HepG2 (cell line): ENCODE data around the gene MAN2A2. TPM values are rescaled to one million over a fixed set of nuclear protein-coding genes. Genes with fewer than 3 reads are reported as not detected.

Source experiments
- FOXJ3 ChIP-seq: sonication (generic); formaldehyde crosslinking; IDR thresholded peaks from 2 replicates; pipeline ENCODE4 v1.4.0; 2020; ENCODE audit warnings: missing genetic modification reagents, mild to moderate bottlenecking, borderline replicate concordance
- KAT2B ChIP-seq: fragments of 150-350 bp; IDR thresholded peaks from 2 replicates; pipeline ENCODE4 v1.6.1; 2014; ENCODE audit warnings: low read depth, low read length, borderline replicate concordance
- MLXIP ChIP-seq: sonication (generic); formaldehyde crosslinking; IDR thresholded peaks from 2 replicates; pipeline ENCODE4 v1.9.0; 2021; ENCODE audit warnings: missing genetic modification reagents, borderline replicate concordance
- NRL ChIP-seq: sonication (generic); formaldehyde crosslinking; IDR thresholded peaks from 2 replicates; pipeline ENCODE4 v1.5.0; 2020; ENCODE audit warnings: missing genetic modification reagents, mild to moderate bottlenecking, moderate library complexity, borderline replicate concordance
- PITX1 ChIP-seq: sonication (generic); formaldehyde crosslinking; IDR thresholded peaks from 2 replicates; pipeline ENCODE4 v1.5.1; 2020; ENCODE audit warnings: mild to moderate bottlenecking, missing genetic modification reagents
- THAP9 ChIP-seq: sonication (generic); formaldehyde crosslinking; IDR thresholded peaks from 2 replicates; pipeline ENCODE4; 2020; ENCODE audit warnings: missing genetic modification reagents, mild to moderate bottlenecking, borderline replicate concordance
- ZFP36 ChIP-seq: fragments of 150-350 bp; IDR thresholded peaks from 2 replicates; pipeline ENCODE4 v1.6.1; 2018; ENCODE audit warnings: borderline replicate concordance, low read length, low read depth; ENCODE audit not compliant: partially characterized antibody
- ZNF547 ChIP-seq: sonication (generic); formaldehyde crosslinking; IDR thresholded peaks from 2 replicates; pipeline ENCODE4 v1.5.1; 2020; ENCODE audit warnings: mild to moderate bottlenecking, missing genetic modification reagents
- ZNF616 ChIP-seq: sonication (generic); formaldehyde crosslinking; IDR thresholded peaks from 2 replicates; pipeline ENCODE4 v1.5.0; 2020; ENCODE audit warnings: low read depth, mild to moderate bottlenecking, missing genetic modification reagents
- ZNF639 ChIP-seq: conservative IDR thresholded peaks from 2 replicates; pipeline ENCODE4 v1.6.1; 2018; ENCODE audit warnings: missing genetic modification reagents
- ZNF782 ChIP-seq: sonication (generic); formaldehyde crosslinking; IDR thresholded peaks from 2 replicates; pipeline ENCODE4 v1.4.0; 2020; ENCODE audit warnings: missing genetic modification reagents, mild to moderate bottlenecking, borderline replicate concordance
- ZNF850 ChIP-seq: sonication (generic); formaldehyde crosslinking; conservative IDR thresholded peaks from 2 replicates; pipeline ENCODE4 v1.9.0; 2021; ENCODE audit warnings: mild to moderate bottlenecking, missing genetic modification reagents
- polyA plus RNA-seq, 8 experiments: library from polyadenylated mRNA; depleted of rRNA in 3 of 8; stranded (reverse) in 7 of 8; unstranded in 1 of 8; fragments of >200 nt; fragmentation: Illumina TruSeq in 4 of 8; extraction: Trizol in 4 of 8; gene quantifications; 2 replicates each; pipeline versions ENCODE4 v1.2.1 to v1.2.3, GENCODE V29; 2011 to 2016; ENCODE audit warnings: low read depth in 4 of 8, missing spikeins in 1 of 8, mixed read lengths in 1 of 8; ENCODE audit not compliant: insufficient read depth in 1 of 8
- total RNA-seq, 5 experiments: library from RNA; depleted of rRNA; stranded (reverse); fragments of >200 nt; fragmentation: Illumina TruSeq; extraction: Trizol; gene quantifications; 2 replicates each; pipeline ENCODE4 v1.2.3, GENCODE V29; 2016; ENCODE audit warnings: low read depth in 1 of 5
- TF ChIP-seq, protein P1 (sequence below): sonication (generic); formaldehyde crosslinking; conservative IDR thresholded peaks from 2 replicates; pipeline ENCODE4 v1.8.0; 2022; ENCODE audit warnings: mild to moderate bottlenecking, moderate library complexity, missing genetic modification reagents
- TF ChIP-seq, protein P2 (sequence below): IDR thresholded peaks from 2 replicates; pipeline ENCODE4 v1.6.1; 2018; ENCODE audit warnings: missing genetic modification reagents
- TF ChIP-seq, protein P3 (sequence below): sonication (generic); formaldehyde crosslinking; IDR thresholded peaks from 2 replicates; pipeline ENCODE4 v1.4.0; 2020; ENCODE audit warnings: low read depth, missing genetic modification reagents

MAN2A2 gene
- total and polyA plus RNA-seq, 2 of the 13 experiments (the other 11 are each of a cell fraction or from before 2014, with no cell fraction given), result 17.5 to 51.5 TPM

DNA sequence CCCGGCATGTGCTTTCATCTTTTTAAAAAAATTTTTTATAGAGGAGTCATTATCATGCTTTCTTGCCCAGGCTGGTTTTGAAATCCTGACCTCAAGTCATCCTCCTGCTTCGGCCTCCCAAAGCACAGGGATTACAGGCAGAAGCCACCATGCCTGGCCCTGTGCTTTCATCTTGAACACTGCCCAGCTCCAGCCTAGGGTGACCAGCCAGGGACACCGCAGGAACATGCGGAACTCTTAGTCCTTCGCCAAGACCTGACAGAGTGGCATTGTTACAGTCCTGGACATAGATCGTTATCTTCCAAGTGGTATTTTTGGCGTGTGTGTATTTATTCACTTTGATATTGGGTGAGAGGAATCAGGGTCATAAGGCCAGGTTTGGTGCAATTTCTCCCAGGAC is 42.7 kb upstream of the MAN2A2 start (continued):
- TF ChIP-seq, protein P1, sequence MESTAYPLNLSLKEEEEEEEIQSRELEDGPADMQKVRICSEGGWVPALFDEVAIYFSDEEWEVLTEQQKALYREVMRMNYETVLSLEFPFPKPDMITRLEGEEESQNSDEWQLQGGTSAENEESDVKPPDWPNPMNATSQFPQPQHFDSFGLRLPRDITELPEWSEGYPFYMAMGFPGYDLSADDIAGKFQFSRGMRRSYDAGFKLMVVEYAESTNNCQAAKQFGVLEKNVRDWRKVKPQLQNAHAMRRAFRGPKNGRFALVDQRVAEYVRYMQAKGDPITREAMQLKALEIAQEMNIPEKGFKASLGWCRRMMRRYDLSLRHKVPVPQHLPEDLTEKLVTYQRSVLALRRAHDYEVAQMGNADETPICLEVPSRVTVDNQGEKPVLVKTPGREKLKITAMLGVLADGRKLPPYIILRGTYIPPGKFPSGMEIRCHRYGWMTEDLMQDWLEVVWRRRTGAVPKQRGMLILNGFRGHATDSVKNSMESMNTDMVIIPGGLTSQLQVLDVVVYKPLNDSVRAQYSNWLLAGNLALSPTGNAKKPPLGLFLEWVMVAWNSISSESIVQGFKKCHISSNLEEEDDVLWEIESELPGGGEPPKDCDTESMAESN (CRISPR knock-in tag), result 0 out of 2 replicates have a peak, but pooled peaks have one; percentile 39
- no peak for TF ChIP-seq THAP9
- TF ChIP-seq ZNF547 (CRISPR knock-in tag), result no peak
- TF ChIP-seq FOXJ3 (CRISPR knock-in tag), result no peak
- TF ChIP-seq PITX1 (CRISPR knock-in tag), result no peak
- no peak for TF ChIP-seq ZNF639 (CRISPR knock-in tag)
- no peak for TF ChIP-seq ZFP36
- TF ChIP-seq ZNF782, result no peak
- no peak for TF ChIP-seq NRL (CRISPR knock-in tag)
- TF ChIP-seq, protein P2, sequence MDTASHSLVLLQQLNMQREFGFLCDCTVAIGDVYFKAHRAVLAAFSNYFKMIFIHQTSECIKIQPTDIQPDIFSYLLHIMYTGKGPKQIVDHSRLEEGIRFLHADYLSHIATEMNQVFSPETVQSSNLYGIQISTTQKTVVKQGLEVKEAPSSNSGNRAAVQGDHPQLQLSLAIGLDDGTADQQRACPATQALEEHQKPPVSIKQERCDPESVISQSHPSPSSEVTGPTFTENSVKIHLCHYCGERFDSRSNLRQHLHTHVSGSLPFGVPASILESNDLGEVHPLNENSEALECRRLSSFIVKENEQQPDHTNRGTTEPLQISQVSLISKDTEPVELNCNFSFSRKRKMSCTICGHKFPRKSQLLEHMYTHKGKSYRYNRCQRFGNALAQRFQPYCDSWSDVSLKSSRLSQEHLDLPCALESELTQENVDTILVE, result no peak
- TF ChIP-seq KAT2B, result no peak
- TF ChIP-seq, protein P3, sequence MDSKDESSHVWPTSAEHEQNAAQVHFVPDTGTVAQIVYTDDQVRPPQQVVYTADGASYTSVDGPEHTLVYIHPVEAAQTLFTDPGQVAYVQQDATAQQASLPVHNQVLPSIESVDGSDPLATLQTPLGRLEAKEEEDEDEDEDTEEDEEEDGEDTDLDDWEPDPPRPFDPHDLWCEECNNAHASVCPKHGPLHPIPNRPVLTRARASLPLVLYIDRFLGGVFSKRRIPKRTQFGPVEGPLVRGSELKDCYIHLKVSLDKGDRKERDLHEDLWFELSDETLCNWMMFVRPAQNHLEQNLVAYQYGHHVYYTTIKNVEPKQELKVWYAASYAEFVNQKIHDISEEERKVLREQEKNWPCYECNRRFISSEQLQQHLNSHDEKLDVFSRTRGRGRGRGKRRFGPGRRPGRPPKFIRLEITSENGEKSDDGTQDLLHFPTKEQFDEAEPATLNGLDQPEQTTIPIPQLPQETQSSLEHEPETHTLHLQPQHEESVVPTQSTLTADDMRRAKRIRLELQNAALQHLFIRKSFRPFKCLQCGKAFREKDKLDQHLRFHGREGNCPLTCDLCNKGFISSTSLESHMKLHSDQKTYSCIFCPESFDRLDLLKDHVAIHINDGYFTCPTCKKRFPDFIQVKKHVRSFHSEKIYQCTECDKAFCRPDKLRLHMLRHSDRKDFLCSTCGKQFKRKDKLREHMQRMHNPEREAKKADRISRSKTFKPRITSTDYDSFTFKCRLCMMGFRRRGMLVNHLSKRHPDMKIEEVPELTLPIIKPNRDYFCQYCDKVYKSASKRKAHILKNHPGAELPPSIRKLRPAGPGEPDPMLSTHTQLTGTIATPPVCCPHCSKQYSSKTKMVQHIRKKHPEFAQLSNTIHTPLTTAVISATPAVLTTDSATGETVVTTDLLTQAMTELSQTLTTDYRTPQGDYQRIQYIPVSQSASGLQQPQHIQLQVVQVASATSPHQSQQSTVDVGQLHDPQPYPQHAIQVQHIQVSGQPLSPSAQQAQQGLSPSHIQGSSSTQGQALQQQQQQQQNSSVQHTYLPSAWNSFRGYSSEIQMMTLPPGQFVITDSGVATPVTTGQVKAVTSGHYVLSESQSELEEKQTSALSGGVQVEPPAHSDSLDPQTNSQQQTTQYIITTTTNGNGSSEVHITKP, result no peak
- TF ChIP-seq MLXIP (CRISPR knock-in tag), result no peak
- TF ChIP-seq ZNF616 (CRISPR knock-in tag), result no peak
- no peak for TF ChIP-seq ZNF850 (CRISPR knock-in tag)
